Measurements from ENCODE around the gene HELZ2. TPM values are rescaled to one million over a fixed set of nuclear protein-coding genes. Genes with fewer than 3 reads are reported as not detected.

HELZ2 gene
- total RNA-seq, 1 donor from 2014 or later, result 55.4 TPM

Other genes with a start within 250 kb of the HELZ2 start
- not detected in 2 replicates for gene CHRNA4, start 212.9 kb downstream of the HELZ2 start, total RNA-seq
- not detected in 2 replicates for gene KCNQ2, start 101.6 kb downstream of the HELZ2 start, total RNA-seq
- gene EEF1A2, start 75.2 kb downstream of the HELZ2 start, total RNA-seq, result 4.5 and 29.3 TPM in 2 replicates
- 7.3 and 49.8 TPM in 2 replicates for gene PPDPF, start 53.5 kb downstream of the HELZ2 start, total RNA-seq
- 0.05 and 0.17 TPM in 2 replicates for gene PTK6, start 36.9 kb downstream of the HELZ2 start, total RNA-seq
- gene SRMS, start 26.5 kb downstream of the HELZ2 start, total RNA-seq, result not detected in 2 replicates
- 0.69 and 0.85 TPM in 2 replicates for gene FNDC11, start 20.1 kb downstream of the HELZ2 start, total RNA-seq
- gene GMEB2, start 52.9 kb upstream of the HELZ2 start, total RNA-seq, result 12.9 and 17.2 TPM in 2 replicates
- 17.9 and 30.9 TPM in 2 replicates for gene STMN3, start 79.2 kb upstream of the HELZ2 start, total RNA-seq
- gene RTEL1, start 84.1 kb upstream of the HELZ2 start, total RNA-seq, result 5.6 and 8.0 TPM in 2 replicates
- 10.8 and 191 TPM in 2 replicates for gene TNFRSF6B, start 122.4 kb upstream of the HELZ2 start, total RNA-seq
- gene ARFRP1, start 133.7 kb upstream of the HELZ2 start, total RNA-seq, result 30.0 and 59.2 TPM in 2 replicates
- gene ZGPAT, start 133.8 kb upstream of the HELZ2 start, total RNA-seq, result 25.7 and 30.6 TPM in 2 replicates
- 3.5 and 4.3 TPM in 2 replicates for gene LIME1, start 162.4 kb upstream of the HELZ2 start, total RNA-seq
- 14.9 and 31.5 TPM in 2 replicates for gene SLC2A4RG, start 165.5 kb upstream of the HELZ2 start, total RNA-seq